Measurements from ENCODE around the gene ARHGAP23.
"Not testable (repeated sequence)": the region's sequence is repeated elsewhere in the genome, so short reads cannot be mapped to it uniquely, and the experiment has no call there.

DNA sequence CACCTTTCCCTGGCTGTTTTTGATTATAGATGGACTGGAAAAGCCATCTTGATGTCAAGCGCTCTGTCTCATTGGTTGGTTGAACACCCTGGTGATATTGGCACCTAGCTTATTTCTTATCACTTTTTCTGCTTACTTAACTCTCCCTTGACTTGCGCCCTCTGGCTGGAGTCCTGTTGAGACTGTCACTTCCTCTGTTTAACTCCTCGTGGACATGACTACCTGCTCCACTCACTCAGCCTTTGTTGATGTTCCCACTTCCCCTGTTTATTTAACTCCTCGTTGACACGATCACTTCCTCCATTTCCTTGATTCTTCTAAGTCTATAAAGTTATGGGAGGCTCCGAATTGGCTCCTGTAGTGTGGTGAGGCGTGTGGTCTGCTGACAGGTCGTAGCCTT, 43.0 kb downstream of the ARHGAP23 start:
- not testable (repeated sequence) for TF ChIP-seq POLR2A (IDR thresholded peaks at IDR 0.05)
- TF ChIP-seq, protein P1, sequence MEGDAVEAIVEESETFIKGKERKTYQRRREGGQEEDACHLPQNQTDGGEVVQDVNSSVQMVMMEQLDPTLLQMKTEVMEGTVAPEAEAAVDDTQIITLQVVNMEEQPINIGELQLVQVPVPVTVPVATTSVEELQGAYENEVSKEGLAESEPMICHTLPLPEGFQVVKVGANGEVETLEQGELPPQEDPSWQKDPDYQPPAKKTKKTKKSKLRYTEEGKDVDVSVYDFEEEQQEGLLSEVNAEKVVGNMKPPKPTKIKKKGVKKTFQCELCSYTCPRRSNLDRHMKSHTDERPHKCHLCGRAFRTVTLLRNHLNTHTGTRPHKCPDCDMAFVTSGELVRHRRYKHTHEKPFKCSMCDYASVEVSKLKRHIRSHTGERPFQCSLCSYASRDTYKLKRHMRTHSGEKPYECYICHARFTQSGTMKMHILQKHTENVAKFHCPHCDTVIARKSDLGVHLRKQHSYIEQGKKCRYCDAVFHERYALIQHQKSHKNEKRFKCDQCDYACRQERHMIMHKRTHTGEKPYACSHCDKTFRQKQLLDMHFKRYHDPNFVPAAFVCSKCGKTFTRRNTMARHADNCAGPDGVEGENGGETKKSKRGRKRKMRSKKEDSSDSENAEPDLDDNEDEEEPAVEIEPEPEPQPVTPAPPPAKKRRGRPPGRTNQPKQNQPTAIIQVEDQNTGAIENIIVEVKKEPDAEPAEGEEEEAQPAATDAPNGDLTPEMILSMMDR (IDR thresholded peaks at IDR 0.05), result not testable (repeated sequence)
